ENCODE data around the gene ATP7A.

ATP7A gene

GRCh38 chrX:77945910-77946545 is 35.5 kb downstream of the ATP7A start:
- no peak for DNase-seq (ENCODE audit: low spot score)

GRCh38 chrX:77946571-77946970 is 36.1 kb downstream of the ATP7A start:
- no peak for DNase-seq (ENCODE audit: low spot score)

GRCh38 chrX:77949840-77950239 is 39.3 kb downstream of the ATP7A start:
- no peak for DNase-seq (ENCODE audit: low spot score)

GRCh38 chrX:77952173-77952572 is 41.7 kb downstream of the ATP7A start:
- no peak for DNase-seq (ENCODE audit: low spot score)

- no peak for DNase-seq (ENCODE audit: low spot score)
Observed at GRCh38 chrX:77953302-77953701, 42.8 kb downstream of the ATP7A start.

- no peak for DNase-seq (ENCODE audit: low spot score)
Observed at GRCh38 chrX:77953708-77954107, 43.2 kb downstream of the ATP7A start.

GRCh38 chrX:77960567-77960966 is 50.1 kb downstream of the ATP7A start:
- no peak for DNase-seq (ENCODE audit: low spot score)

- DNase-seq (ENCODE audit: low spot score), result no peak
Observed at GRCh38 chrX:77961063-77961462, 50.6 kb downstream of the ATP7A start.

- no peak for DNase-seq (ENCODE audit: low spot score)
Observed at GRCh38 chrX:77962068-77962902, 51.8 kb downstream of the ATP7A start.

GRCh38 chrX:77966361-77966760 is 55.9 kb downstream of the ATP7A start:
- DNase-seq (ENCODE audit: low spot score), result no peak

GRCh38 chrX:77967631-77968030 is 57.1 kb downstream of the ATP7A start:
- no peak for DNase-seq (ENCODE audit: low spot score)

GRCh38 chrX:77969538-77969937 is 59.0 kb downstream of the ATP7A start, which contains the start of gene PGAM4:
Gene PGAM4, minus strand, starts transcription at chrX:77969638. Its CDS starts 0 bp downstream, at chrX:77969638.
- no peak for DNase-seq (ENCODE audit: low spot score)

GRCh38 chrX:77975755-77976154 is 65.3 kb downstream of the ATP7A start:
- DNase-seq (ENCODE audit: low spot score), result no peak

GRCh38 chrX:77977095-77977494 is 66.6 kb downstream of the ATP7A start:
- no peak for DNase-seq (ENCODE audit: low spot score)

- no peak for DNase-seq (ENCODE audit: low spot score)
Observed at GRCh38 chrX:77977518-77977917, 67.0 kb downstream of the ATP7A start.

GRCh38 chrX:77979870-77980269 is 69.4 kb downstream of the ATP7A start:
- no peak for DNase-seq (ENCODE audit: low spot score)

- no peak for DNase-seq (ENCODE audit: low spot score)
Observed at GRCh38 chrX:78011846-78012245, 101.4 kb downstream of the ATP7A start.

- DNase-seq (ENCODE audit: low spot score), result no peak
Observed at GRCh38 chrX:78019586-78020483, 109.3 kb downstream of the ATP7A start.

GRCh38 chrX:78024349-78025059 is 114.0 kb downstream of the ATP7A start:
- DNase-seq (ENCODE audit: low spot score), result peak; percentile 8

- DNase-seq (ENCODE audit: low spot score), result no peak
Observed at GRCh38 chrX:78027798-78028197, 117.3 kb downstream of the ATP7A start.

- DNase-seq (ENCODE audit: low spot score), result peak; percentile 38
Observed at GRCh38 chrX:78029663-78030062, 119.2 kb downstream of the ATP7A start.

GRCh38 chrX:78035061-78035460 is 124.6 kb downstream of the ATP7A start:
- no peak for DNase-seq (ENCODE audit: low spot score)

All from AG08396 (cell line).